ENCODE measurements around the gene SCEL.

- no peak for TF ChIP-seq POLR2A (IDR thresholded peaks at IDR 0.05; ENCODE audit: low read depth, low read length)
- no peak for TF ChIP-seq TAF1 (IDR thresholded peaks at IDR 0.05; ENCODE audit: low read depth, low read length)
Observed at GRCh38 chr13:77523834-77524728, 11.4 kb upstream of the SCEL start.

Measured in GM12891 (cell line).